GM10847 (cell line): Measurements from ENCODE around the gene DDX27.

Source experiments
- POLR2A ChIP-seq: IDR thresholded peaks from 2 replicates; pipeline ENCODE4 v1.6.1; 2011; ENCODE audit not compliant: insufficient read length; ENCODE audit errors: extremely low read depth

Gene DDX27

DNA sequence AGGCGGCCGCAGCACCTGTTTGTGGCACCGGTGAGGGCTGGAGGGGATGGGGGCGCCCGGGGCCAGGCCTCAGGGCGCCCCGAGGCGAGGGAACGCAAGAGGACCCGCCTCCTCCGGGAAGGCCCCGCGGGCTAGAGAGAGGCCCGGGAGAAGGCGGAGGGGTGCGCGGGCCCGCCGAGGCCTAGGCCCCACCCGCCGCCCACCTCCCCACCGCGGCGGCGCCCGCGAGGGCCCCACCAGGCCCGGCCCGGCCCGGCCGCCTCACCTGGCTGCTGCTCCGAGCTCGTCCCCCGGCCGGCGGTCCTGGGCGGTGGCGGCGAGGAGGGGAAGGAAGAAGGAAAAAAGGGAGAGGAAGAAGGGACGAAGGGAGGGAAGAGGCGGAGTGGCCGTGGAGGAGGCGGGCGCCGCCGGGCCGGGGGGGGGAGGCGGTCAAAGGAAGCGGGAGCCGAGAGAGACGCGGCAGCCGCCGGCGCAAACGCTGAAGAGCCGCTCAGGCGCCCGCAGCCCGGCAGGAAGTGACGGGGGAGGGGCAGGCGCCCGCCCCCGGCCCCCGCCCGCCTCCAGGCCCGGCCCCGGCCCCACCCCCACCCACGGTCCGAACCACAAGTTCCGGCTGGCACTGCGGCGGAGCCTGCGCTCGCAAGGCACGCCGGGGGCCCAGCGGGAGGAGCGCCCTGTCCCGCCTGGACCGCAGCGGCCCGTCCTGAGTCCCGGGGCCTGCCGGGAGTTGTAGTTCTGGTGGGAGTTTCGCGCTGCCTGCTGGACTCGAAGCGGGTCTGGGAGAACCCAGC is 31.2 kb upstream of the DDX27 start, which contains the start of gene STAU1:
Gene STAU1, minus strand, starts transcription at position 484 of the 791 bp plus-strand sequence. CDS start 22,133 bp downstream, outside the sequence.
- TF ChIP-seq POLR2A = peak; percentile 75

DNA sequence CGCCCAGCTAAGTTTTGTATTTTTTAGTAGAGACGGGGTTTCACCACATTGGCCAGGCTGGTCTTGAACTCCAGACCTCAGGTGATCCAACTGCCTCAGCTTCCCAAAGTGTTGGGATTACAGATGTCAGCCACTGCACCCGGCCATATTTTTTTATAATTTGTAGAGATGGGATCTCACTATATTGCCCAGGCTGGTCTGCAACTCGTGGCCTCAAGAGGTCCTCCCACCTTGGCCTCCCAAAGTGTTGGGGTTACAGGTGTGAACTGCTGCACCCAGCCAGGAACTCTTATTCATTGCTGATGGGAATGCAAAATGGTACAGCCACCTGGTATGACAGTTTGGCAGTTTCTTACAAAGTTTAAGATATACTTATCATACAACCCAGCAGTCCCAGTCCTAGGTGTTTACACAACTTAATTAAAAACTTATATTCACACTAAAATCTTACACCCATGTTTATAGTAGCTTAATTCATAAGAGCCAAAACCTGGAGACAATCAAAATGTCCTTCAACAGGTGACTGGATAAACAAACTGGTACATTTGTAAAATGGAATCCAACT is 19.4 kb upstream of the DDX27 start:
- TF ChIP-seq POLR2A = no peak

DNA sequence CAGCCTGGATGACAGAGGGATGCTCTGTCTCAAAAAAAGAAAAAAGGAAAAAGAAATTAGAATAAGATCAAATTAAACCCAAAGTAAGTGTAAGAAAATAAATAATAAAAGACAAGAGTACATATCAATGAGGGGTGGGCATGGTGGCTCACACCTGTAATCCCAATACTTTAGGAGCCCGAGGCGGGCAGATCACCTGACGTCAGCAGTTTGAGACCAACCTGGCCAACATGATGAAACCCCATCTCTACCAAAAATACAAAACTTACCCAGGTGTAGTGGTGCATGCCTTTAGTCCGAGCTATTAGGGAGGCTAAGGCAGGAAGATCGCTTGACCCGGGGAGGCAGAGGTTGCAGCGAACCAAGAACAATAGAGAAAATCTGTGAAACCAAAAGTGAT is 16.2 kb upstream of the DDX27 start:
- no peak for TF ChIP-seq POLR2A

DNA sequence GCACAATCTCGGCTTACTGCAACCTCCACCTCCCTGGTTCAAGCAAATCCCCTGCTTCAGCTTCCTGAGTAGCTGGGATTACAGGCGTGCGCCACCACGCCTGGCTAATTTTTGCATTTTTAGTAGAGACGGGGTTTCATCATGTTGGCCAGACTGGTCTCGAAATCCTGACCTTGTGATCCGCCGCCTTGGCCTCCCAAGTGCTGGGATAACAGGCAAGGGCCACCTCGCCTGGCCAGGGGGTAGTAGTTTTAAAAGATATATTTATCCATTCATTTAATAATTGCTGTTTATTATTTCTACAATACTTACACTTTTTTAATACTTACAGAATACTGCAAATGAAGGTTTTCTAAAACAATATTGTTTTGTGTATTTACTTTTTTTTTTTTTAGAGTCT is 15.5 kb upstream of the DDX27 start:
- no peak for TF ChIP-seq POLR2A

DNA sequence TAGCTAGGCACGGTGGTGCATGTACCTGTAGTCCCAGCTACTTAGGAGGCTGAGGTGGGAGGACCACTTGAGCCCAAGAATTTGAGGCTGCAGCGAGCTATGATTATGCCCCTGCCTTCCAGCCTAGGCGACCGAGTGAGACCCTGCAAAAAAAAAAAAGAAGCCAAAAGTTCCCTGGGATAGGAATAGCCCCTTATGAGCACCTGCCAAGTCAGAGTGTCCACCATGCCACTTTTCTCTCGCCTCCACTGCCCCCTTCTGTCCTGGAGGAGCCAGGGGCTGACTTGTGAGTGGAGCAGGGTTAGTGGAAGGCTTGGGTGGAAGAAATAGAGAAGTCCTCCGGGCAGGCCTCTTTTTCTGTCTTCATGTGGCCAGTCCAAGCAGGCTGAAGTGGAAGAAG is 12.1 kb upstream of the DDX27 start:
- TF ChIP-seq POLR2A = no peak

DNA sequence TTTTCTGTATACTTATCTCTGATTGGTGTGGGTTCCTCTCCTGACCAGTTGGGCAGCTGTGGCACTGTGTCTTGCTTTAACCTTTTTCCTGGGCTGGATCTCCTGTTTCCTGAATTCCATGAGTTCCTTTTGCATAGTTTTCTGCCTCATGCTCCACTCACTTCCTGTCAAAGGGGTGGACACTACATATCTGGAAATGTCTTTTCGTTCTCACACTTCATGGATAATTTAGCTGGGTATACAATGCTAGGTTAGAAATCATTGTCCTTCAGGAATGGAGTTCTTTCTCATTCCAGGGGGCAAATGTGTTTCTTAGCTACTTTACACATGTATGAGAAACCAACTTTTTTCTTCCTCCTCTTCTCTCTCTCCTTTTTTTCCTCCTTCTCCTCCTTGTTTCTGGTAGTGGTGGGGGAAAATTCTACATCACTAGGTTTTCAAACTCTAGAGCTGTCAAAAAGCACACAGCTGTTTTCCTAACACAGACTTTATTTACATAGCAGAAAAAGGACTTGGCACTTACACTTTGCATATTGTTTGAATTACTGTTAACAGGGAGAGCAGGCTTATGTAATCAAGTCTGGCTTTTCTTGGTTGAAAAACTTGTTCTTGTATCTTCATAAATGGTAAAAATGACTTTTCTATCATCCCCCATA is 9.0 kb upstream of the DDX27 start:
- TF ChIP-seq POLR2A = no peak

DNA sequence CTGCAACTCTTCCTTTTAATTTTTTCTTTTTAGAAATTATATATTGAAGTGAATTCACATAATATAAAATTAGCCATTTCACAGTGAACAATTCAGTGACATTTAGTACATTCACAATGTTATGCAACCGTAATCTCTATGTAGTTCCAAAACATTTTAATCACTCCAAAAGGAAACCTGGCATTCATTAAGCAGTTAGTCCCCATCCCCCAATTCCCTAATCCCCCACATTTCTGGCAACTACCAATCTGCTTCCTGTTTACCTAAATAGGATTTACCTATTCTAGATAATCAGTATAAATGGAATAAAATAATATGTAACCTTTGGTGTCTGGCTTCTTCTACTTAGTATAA is 8.5 kb upstream of the DDX27 start:
- TF ChIP-seq POLR2A = no peak

DNA sequence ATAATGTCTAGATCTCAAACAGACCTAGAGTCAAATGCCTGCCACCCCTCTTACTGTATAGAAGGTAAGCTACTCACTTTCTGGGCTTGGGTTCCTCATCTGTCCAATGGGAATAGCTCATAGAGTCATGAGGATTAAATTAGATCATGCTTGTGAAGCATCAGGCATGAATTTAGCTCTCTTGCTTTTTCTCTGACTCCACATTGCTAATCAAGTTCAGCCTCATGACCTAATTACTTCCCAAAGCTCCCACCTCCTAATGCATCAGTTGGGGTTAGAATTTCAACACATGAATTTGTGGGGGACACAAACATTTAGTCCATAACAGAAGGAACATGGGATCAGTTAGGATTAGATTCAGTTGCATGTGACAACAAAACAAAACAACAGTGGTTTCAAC is 4.6 kb upstream of the DDX27 start:
- no peak for TF ChIP-seq POLR2A

DNA sequence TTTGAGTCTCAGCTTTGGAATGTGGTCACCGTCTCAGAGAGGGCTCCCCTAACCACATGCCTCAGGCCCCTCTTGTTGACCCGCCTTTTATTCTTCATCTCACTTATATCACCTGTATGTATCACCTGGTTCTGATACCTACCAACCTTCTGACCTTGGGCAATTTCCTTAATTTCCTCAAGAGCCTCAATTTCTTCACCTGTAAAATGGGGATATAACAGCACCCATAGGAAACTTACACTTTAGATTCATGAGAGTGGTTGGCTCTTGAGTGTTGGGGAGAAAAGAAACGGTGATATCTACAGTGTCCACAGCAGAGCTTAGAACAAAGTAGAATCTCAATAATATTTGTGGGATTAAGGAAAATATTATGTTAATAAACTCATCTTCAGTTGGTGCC is 4.0 kb upstream of the DDX27 start:
- no peak for TF ChIP-seq POLR2A

DNA sequence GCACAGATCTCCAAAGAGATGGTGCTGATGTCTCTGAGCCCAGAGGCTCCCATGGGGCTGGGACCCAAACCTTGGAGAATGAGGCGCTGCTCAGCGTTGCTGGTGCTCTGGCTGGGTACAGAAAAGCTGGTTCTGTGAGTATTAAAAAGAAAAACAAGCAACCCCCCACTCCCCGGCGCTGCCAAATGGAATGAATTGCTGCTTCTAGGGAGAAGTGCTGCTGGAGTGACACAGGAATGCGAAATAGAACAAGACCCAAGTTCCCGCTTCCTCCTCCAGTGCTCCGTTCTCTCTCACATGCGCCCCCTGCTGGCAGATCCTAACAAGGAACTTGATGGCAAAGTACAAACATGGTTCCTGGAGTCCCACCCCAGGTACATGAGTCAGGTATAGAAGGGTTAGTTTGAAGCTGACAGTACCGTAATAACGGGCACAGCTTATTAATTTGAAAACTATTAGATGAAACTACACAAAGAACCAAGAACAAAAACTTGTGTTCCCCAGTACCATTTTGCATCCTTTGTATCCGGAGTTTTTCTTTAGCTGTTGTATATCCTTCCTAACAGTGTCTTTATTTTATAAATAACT is 2.1 kb upstream of the DDX27 start:
- TF ChIP-seq POLR2A = no peak

DNA sequence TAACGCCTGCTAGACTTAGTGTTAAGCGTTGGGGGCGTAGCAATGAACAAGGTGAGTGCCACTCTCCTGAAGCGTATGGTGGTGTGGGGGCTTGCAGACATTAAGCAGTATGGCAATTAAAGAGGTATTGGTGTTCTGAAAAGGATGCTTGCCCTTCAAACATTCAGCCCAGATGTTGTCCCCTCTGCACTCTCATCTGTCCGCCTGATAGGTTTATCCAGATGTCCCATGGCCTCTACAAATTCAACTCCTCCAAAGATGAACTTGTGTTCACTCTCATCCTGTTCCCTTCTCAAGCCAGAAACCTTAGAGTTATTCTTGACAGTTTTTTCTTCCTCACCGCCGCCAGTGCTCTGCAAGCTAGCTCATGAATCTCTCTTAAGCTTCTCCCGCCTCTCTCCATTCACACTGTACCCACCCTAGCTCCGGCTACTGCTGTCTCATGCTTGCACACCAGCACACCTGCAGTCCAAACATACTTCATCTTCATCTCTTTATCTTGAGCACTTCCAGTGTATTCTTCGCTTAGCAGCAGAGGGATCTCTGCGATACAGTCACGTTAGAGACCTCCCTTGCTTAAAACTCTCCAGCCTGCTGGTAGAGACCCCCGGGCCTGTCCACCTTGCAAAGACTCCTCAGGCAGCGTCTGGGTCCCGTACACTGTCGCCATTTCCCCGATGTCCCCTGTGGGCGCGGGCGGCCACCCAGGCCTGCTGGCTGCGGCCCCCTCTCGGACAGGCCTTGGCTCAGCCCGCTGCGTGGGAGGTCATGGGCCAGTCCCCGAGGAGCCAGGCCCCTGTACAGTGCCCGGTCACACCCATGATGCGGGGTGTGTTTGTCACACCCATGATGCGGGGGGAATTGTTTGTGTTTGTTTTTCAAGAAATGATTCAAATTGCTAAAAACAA is 962 bp downstream of the DDX27 start:
- TF ChIP-seq POLR2A = no peak

DNA sequence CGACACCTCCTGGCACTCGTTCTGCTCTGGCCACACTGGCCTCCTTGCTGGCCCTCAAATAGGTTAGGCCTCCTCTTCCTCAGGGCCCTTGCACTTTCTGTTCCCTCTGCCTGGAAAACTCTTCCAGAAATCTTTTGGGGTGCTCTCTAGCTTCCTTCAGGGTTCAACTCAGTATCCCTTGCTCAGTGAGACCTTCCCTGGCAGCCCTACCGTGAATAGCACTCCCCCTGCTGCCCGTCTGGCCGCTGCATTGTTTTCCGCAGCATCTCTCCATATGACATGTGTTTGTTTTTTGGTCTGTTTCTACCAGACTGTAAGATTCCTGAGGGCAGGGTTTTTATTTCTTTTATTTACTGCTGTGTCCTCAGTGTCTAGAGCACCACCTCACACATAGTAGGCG is 6.7 kb downstream of the DDX27 start:
- no peak for TF ChIP-seq POLR2A

DNA sequence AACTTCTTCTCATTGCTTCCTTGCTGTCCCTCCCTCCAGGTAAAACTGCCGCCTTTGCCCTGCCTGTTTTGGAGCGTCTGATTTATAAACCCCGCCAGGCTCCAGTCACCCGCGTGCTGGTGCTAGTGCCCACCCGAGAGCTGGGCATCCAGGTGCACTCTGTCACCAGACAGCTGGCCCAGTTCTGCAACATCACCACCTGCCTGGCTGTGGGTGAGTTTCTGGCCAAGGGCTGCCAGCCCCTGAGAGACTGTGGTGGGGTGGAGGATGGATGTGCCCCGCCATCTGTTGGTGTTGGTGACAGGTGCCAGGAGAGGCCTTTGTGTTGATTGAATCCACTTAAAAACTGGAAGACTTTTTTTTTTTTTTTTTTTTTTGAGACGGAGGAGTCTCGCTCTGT is 9.5 kb downstream of the DDX27 start:
- no peak for TF ChIP-seq POLR2A

DNA sequence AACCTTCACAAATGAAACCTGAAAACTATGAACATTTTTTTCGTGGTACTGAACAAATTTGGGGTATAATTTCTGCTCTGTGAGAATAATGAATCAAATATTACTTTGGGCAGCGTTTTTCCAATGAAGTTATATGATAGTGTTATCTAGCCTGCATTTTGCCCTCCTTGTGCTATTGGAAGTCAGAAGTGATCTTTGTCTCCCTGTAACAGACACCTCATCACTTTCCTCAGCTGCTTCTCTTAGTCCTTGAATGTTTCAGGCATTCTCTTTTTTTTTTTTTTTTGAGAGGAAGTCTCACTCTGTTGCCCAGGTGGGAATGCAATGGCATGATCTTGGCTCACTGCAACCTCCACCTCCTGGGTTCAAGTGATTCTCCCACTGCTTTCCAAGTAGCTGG is 10.2 kb downstream of the DDX27 start:
- no peak for TF ChIP-seq POLR2A

DNA sequence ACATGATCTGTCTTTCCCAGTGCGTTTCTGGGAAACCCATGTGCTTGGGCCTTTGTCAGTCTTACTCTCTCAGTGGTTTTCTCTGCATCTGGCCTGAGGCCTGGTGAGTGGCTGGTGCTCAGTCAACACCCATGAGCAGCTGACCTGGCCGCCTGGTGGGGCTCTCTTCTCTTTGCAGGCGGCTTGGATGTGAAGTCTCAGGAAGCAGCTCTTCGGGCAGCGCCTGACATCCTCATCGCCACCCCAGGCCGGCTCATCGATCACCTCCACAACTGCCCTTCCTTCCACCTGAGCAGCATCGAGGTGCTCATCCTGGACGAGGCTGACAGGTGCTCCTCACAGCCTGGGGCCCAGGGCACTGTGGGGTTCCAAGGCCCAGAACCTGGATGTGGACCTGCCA is 10.8 kb downstream of the DDX27 start:
- no peak for TF ChIP-seq POLR2A
